Measurements from ENCODE around the gene AAK1. TPM values are rescaled to one million over a fixed set of nuclear protein-coding genes. Genes with fewer than 3 reads are reported as not detected.

The AAK1 gene
- polyA plus RNA-seq, 4 donors, result 16.0 to 26.9 (median 20.8) TPM

- no peak for DNase-seq (ENCODE audit: low read depth in 4 of 4, low spot score in 2 of 4)
These were observed 134.4 kb downstream of the AAK1 start for GRCh38 chr2:69509011-69509749.

DNA sequence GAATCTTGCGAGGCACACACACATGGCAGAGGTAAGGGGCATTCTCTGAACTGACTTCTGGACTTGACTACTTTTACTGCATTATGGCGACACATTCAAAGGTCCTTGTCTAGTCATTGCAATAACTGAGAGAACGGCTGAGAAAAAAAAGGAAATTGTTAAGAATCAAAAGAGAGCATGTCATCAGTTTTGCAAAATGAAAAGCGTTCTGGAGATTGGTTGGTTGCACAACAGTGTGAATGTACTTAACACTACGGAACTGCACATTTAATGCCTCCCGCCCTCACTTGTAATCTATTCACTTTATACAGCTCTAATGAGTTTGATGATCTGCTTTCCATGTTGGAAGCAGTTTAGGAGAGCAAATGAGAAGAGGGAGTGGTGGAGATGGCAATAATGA is 137.8 kb downstream of the AAK1 start:
- no peak for DNase-seq (ENCODE audit: low read depth in 4 of 4, low spot score in 2 of 4)

- no peak for DNase-seq (ENCODE audit: low read depth in 4 of 4, low spot score in 2 of 4)
These were observed 142.2 kb downstream of the AAK1 start for GRCh38 chr2:69501301-69501700.

GRCh38 chr2:69499966-69500365 is 143.6 kb downstream of the AAK1 start:
- DNase-seq (ENCODE audit: low read depth in 4 of 4, low spot score in 2 of 4), result no peak

DNA sequence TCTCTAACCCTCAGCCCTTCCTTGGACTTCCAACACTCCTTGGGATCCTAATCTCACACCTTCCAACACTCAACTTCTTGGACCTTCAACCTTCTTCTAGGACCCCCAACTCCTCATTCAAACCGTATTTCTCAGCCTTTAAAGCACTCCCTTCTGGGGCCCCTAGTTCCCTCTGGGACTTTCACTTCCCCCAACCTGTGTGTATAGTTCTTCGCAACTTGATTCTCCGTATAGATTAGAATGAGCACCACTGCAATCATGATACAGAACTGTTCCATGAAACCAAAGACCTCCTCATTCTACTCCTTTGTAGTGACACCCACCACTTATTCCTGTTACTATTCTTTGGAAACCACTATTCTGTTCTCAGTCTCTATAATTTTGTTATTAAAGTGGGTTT is 144.3 kb downstream of the AAK1 start:
- no peak for DNase-seq (ENCODE audit: low read depth in 4 of 4, low spot score in 2 of 4)

DNA sequence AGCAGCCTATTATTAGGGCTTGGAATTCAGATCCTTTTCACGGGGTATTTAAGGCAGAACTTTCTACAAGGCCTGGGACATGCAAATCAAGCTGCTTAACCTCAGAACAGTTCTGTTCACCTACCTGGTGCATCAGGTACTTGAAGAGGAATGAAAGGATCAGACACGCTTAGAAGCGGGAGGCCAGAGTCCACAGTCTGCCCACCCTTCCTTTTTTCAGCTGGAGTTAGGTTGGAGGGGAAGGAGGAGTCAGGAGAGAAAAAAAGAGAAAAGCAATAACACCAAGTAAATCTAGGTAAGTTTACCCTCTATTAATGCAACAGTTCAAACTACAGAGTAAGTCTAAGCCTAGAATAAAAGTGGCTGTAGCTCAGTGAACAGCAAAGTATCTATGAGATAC is 147.7 kb downstream of the AAK1 start:
- DNase-seq (ENCODE audit: low read depth in 4 of 4, low spot score in 2 of 4), result no peak

- DNase-seq (ENCODE audit: low read depth in 4 of 4, low spot score in 2 of 4), result no peak
These were observed 148.5 kb downstream of the AAK1 start for GRCh38 chr2:69495008-69495407.

- DNase-seq (ENCODE audit: low read depth in 4 of 4, low spot score in 2 of 4), result no peak
These were observed 149.4 kb downstream of the AAK1 start for GRCh38 chr2:69494126-69494525.

GRCh38 chr2:69493268-69493667 is 150.3 kb downstream of the AAK1 start:
- DNase-seq (ENCODE audit: low read depth in 4 of 4, low spot score in 2 of 4), result no peak

- no peak for DNase-seq (ENCODE audit: low read depth in 4 of 4, low spot score in 2 of 4)
These were observed 151.7 kb downstream of the AAK1 start for GRCh38 chr2:69491864-69492263.

DNA sequence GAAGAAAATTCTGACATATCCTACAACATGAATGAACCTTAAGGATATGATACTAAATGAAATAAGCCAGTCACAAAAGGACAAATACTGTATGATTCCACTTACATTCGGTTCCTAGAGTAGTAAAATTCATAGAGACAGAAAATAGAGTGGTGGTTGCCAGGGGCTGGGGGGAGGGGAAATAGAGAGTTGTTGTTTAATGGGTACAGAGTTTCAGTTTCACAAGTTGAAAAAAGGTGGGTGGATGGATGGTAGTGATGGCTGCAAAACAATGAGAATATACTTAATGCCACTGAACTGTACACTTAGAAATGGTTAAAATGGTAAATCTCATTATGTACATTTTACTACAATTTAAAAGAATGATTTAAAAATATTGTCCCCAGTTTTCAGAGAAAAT is 153.1 kb downstream of the AAK1 start:
- DNase-seq (ENCODE audit: low read depth in 4 of 4, low spot score in 2 of 4), result no peak

DNA sequence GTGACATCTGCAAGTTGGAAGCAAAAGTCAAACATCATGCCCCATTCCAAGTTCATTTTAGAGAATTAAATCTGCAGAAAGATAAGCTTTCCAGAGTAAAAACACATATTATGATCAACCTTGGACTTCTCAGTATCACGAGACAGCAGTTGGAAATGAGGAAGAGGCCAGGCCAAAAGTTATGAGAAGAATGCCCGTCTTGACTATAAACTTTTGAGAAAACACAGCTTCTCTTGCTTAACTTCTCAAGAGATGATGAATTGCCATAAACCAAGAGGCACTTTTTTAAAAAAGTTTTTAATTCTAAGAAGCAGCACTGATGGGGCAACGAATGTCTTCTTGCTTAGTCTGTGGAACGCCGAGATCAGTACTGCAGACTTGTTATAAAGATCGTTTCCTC is 153.7 kb downstream of the AAK1 start:
- DNase-seq (ENCODE audit: low read depth in 4 of 4, low spot score in 2 of 4), result no peak

DNA sequence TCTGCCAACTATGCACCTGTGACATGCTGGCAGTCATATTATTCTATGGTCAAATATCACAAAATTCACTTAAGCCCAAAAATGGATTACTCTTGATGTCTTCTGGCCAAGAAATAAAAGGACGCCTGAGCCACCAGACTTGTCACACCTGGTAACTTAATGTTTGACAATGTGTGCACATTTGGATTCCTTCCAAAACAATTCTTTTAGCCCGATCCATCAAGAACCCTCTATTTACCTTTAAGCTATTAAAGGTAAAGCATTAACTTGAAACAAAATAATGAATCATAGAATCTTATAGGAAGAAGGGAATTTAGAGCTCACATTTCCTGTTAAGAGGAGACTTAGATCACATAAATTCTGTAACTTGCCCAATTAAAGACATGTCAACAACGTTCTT is 159.8 kb downstream of the AAK1 start:
- DNase-seq (ENCODE audit: low read depth in 4 of 4, low spot score in 2 of 4), result no peak

GRCh38 chr2:69483024-69483423 is 160.5 kb downstream of the AAK1 start:
- DNase-seq (ENCODE audit: low read depth in 4 of 4, low spot score in 2 of 4), result no peak

GRCh38 chr2:69482471-69482870 is 161.1 kb downstream of the AAK1 start:
- DNase-seq (ENCODE audit: low read depth in 4 of 4, low spot score in 2 of 4), result no peak

GRCh38 chr2:69481421-69481820 is 162.1 kb downstream of the AAK1 start:
- no peak for DNase-seq (ENCODE audit: low read depth in 4 of 4, low spot score in 2 of 4)

DNA sequence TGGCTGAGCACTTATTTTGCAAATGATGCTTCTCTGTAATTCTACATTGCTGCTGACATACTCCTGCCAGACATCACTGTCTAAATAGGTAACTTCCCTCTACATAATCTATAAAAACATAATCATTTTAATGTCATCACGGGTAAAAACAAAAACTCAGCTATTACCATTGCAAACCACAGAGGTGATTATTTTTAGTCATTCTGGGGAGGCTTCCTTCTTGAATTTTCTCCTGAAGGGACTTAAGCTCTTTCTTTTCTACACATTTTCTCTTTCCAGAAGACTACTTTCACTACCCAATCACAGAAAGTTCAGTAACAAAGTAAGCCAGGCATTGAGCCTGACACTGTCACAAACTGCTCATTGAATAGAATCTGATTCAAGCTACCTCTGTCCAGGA is 165.9 kb downstream of the AAK1 start:
- DNase-seq (ENCODE audit: low read depth in 4 of 4, low spot score in 2 of 4), result no peak

DNA sequence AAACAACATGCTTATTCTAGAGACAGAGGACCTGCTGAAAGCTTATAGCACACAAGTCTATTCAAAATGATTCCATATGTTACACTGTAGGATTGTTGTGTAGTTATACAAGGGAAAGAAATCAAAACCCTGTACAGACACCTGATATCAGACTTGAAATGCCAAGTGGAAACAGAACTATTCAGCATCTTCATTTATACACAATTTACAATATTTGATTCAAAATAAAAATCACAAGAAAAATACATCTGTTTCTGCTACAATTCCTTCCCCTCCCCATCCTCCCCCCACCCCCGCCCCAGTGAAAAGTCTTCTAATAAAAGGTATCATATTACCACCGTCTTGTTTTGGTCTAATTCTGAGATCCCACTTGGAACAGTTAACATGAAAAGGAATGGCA is 168.9 kb downstream of the AAK1 start:
- no peak for DNase-seq (ENCODE audit: low read depth in 4 of 4, low spot score in 2 of 4)

DNA sequence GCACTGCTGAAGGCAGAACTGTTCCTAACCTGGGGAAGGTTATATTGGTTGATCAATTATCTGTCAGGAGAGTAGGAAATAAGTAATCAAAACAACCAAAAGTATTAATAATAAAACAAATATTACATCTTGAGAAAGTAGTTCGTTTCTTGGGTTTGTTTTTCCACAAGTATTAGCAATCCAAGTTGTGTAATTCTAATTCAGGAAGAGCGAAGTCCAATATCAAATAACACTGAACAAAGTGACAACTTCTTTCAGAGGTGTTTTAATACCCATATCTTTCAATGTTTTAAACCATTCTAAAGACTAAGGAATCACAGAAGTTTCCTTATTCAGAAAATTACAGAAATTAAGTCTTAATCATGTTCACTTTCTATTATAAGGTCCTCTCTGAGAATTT is 171.7 kb downstream of the AAK1 start:
- no peak for DNase-seq (ENCODE audit: low read depth in 4 of 4, low spot score in 2 of 4)

GRCh38 chr2:69470911-69471310 is 172.6 kb downstream of the AAK1 start:
- DNase-seq (ENCODE audit: low read depth in 4 of 4, low spot score in 2 of 4), result no peak

DNA sequence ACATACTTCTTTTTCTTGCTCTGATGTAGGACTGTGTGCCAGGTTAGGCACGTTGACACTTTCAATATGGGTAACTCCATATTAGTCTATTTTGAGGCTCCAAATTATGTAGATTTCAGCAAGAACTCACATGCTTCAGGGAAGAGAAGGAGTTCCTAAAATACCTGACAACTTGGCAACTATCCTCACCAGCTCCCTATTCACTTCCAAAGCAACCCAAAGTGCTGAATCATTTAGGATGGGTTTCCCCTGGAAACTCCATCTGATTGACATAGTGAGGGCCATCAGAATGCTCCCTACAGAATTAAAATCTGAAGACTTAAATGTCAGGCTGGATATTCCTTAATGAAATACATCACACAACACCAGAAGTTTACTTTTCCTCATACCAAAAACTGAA is 173.8 kb downstream of the AAK1 start:
- DNase-seq (ENCODE audit: low read depth in 4 of 4, low spot score in 2 of 4), result no peak

DNA sequence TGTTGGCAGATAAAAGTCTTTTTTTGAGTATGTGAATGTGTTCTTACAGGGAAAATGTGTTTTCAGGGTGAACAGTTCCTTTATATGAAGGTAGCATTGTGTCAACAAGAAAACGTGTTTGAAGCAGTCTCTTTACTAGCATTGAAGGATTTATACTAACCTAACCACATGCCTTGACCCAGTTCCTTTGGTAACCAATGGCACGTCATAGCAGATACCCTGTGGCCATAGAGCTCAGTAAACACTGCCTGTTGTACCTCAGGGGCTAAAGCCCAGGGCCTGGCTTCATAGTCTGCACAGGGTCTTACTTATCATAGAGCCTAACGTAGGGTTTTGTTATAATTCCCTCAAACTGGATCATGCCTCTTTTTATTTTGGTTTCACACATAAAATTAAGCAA is 174.2 kb downstream of the AAK1 start:
- DNase-seq (ENCODE audit: low read depth in 4 of 4, low spot score in 2 of 4), result no peak

- no peak for DNase-seq (ENCODE audit: low read depth in 4 of 4, low spot score in 2 of 4)
These were observed 176.8 kb downstream of the AAK1 start for GRCh38 chr2:69466728-69467127.

All from left renal cortex interstitium (tissue), 4 donors.